Fibroblast of villous mesenchyme (primary cell): ENCODE results near the gene PPFIBP2. TPM values are rescaled to one million over a fixed set of nuclear protein-coding genes. Genes with fewer than 3 reads are reported as not detected.
A peak's percentile ranks its signal among the peaks of the same experiment; 100 is the strongest.

ENCODE experiments used
- DNase-seq: peaks from one replicate; pipeline ENCODE4 v3.0.0-alpha.2; 2010; ENCODE audit warnings: low read depth
- H3K4me3 ChIP-seq: 2 replicates; pipeline ENCODE4 v1.5.1; 2011; ENCODE audit warnings: low read depth, mild to moderate bottlenecking, low read length
- total RNA-seq: library from RNA; depleted of rRNA; stranded (reverse); fragments of >200 nt; gene quantifications from 2 replicates; pipeline ENCODE4 v1.2.3, GENCODE V29; 2012
- TF ChIP-seq, protein P1 (sequence below): IDR thresholded peaks from 2 replicates; pipeline ENCODE4 v1.5.1; 2012; ENCODE audit warnings: low read depth, mild to moderate bottlenecking, low read length; ENCODE audit not compliant: insufficient read depth

Gene PPFIBP2
- total RNA-seq, 1 donor, result 20.3 TPM

DNA sequence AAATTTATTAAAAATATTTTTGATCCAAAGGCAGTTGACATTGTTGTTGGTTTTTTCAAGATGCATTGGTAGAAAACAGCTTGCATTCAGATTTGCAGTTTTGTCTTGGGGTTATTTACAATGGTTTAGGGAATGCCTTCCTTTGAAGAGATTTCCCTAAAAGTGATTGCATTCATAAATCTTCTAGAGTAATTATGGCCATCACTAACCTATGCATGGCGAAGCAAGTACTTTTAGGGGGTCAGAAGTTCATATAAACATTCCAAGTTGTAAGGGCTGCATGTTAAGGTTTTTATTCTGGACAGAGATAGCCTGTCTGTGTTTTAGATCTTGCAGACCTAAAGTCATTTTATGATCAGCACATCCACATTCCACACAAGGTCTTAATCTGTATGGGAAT is 53.5 kb downstream of the PPFIBP2 start:
- TF ChIP-seq, protein P1, sequence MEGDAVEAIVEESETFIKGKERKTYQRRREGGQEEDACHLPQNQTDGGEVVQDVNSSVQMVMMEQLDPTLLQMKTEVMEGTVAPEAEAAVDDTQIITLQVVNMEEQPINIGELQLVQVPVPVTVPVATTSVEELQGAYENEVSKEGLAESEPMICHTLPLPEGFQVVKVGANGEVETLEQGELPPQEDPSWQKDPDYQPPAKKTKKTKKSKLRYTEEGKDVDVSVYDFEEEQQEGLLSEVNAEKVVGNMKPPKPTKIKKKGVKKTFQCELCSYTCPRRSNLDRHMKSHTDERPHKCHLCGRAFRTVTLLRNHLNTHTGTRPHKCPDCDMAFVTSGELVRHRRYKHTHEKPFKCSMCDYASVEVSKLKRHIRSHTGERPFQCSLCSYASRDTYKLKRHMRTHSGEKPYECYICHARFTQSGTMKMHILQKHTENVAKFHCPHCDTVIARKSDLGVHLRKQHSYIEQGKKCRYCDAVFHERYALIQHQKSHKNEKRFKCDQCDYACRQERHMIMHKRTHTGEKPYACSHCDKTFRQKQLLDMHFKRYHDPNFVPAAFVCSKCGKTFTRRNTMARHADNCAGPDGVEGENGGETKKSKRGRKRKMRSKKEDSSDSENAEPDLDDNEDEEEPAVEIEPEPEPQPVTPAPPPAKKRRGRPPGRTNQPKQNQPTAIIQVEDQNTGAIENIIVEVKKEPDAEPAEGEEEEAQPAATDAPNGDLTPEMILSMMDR, result no peak
- no peak overlapping the region for H3K4me3 ChIP-seq
- peak; percentile 46 for DNase-seq

DNA sequence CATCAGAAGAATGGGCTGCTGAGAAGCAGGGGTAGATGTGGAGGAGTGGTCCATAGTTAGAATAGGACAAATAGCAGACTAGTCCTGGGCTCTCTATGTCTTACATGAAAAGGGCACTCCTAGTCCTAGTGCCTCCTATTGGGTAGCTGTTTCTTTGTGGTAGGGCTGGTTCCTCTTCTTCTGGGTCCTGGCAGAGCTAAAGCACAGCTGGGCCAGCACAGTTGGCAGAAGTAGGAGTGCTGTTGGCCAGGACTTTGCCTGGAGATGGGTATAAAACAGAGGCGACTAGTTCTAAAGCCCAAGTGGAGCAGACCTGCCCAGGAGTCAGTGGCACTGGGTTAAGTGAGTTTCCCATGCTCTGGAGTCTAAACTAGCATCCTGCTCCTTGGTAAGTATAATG is 55.2 kb downstream of the PPFIBP2 start:
- DNase-seq, result no peak
- no peak overlapping the region for H3K4me3 ChIP-seq
- TF ChIP-seq, protein P1, result no peak

DNA sequence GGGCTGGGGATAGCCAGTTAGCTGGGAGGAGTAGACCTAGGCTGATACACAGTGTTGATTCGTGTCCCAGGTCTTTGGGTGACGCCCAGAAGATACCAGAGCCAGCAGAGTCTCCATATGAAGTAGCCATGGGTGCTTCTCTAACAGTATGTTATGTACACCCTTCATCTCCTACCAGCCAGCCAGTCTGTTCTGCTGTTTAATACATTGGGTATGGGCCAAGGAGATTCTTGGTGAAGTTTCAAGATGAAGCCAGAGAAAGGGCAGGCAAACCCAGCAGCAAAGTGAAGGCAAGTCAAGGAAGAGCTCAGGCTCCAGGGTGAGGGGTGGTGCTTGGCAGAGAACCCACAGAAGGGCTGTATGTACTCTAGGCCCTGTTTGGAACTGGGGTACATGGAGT is 56.4 kb downstream of the PPFIBP2 start:
- TF ChIP-seq, protein P1, result no peak
- DNase-seq, result no peak
- no peak overlapping the region for H3K4me3 ChIP-seq

DNA sequence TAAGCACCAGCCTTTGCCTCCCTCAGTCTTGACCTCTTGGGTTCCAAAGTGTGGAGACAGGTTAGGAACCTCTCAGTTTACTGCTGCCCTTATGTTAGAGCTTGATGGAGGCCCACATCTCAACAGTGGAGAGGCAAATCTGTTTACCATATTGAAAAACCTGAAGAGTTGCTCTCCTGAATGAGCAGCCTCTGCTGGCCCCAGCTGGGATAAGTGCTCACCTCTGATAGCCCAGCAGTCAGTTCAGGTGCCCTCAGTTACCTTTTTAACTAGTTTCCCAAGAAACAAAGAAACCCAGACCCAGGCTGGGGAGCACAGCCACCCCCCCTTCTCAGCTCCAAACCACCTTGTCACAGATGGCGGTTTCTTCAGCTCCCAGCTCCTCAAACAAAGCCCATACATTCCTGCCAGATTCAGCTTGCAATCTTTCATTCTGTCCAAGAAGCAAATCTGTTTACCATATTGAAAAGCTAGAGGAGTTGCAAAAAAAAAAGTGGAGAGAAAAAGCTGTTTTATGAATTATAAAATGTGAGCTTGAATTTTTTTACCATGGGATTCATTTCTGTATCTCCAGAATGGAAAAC is 57.2 kb downstream of the PPFIBP2 start:
- H3K4me3 ChIP-seq, result no peak overlapping the region
- TF ChIP-seq, protein P1, result no peak
- DNase-seq, result no peak

DNA sequence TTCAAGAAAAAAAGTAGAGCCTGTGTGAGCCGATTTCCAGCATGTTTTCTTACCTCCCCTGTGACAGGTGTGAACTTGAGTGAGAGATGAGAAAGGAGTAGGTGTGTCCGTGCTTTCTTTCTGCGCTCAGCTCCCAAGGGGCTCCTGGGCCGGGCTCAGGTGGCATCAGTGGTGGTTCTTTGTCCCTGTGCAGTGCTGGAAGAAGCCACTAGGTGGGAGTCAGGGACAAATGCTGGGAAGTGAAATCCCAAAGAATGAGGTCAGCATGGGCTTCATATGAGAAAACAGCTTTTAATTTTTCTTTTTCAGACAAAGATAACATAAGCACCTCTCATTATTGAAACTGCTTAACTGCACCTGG is 57.8 kb downstream of the PPFIBP2 start:
- no peak overlapping the region for H3K4me3 ChIP-seq
- DNase-seq, result peak; percentile 75
- TF ChIP-seq, protein P1, result peak; percentile 99

DNA sequence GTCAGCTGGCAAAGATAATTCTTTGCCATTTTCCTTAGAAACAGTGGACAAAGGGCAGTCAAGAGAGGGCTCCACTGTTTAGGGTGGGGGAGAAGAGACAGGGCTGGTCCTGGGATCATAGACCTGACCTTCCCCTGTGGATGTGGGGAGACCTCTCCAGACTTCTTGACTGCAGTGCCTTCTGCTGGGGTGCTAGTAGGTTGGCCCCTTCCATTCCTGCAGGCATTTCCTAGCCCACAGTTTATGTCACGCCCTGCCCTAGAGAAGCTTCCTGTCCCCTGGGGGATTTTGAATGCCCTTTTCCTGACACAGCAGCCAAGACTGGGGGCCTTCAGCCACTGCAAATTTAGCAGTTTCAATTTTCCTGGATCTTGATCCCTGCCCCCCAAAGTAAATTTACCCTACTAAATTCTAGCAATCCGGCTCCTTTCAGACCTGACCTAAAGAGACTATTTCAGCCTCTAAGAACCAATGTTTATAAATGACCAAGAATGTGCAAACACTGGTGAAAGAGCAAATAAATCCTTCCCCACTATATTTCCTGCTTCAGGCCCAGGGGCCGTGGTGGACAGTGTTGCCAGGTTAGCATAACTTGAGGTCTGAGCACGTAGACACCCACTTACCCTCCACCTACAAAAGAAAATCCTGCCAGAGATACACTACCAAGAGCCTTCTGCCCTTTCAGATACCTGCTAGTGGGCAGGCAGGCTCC is 58.4 kb downstream of the PPFIBP2 start:
- DNase-seq, result no peak
- no peak overlapping the region for H3K4me3 ChIP-seq
- TF ChIP-seq, protein P1, result no peak

DNA sequence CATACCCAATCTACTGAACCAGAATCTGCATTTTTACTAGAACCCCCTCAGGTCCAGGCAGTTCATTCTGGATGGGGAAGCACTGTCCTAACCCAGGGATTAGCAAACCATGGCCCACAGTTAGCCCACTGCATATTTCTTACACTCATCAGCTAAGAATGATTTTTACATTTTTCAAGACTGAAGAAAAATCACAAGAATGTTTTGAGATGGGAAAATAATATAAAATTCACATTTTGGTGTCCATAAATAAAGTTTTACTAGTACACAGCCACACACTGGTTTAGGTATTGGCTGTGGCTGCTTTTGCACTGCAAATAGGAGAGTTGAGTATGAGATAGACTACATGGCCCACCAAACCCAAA is 59.4 kb downstream of the PPFIBP2 start:
- H3K4me3 ChIP-seq, result no peak overlapping the region
- TF ChIP-seq, protein P1, result no peak
- no peak for DNase-seq
